ENCODE results near the gene RAD9B.
"Not testable (repeated sequence)": the region's sequence is repeated elsewhere in the genome, so short reads cannot be mapped to it uniquely, and the experiment has no call there.

Gene RAD9B

GRCh38 chr12:110528277-110528839 is 26.2 kb downstream of the RAD9B start:
- DNase-seq: no peak

GRCh38 chr12:110530511-110530910 is 28.4 kb downstream of the RAD9B start:
- DNase-seq: no peak

- DNase-seq: no peak
Observed at GRCh38 chr12:110531741-110532333, 29.7 kb downstream of the RAD9B start.

GRCh38 chr12:110532644-110533043 is 30.5 kb downstream of the RAD9B start:
- DNase-seq: no peak

GRCh38 chr12:110533607-110534006 is 31.5 kb downstream of the RAD9B start:
- DNase-seq: no peak

- DNase-seq: no peak
Observed at GRCh38 chr12:110534811-110535210, 32.7 kb downstream of the RAD9B start.

- DNase-seq: no peak
Observed at GRCh38 chr12:110536834-110537604, 34.9 kb downstream of the RAD9B start.

GRCh38 chr12:110537605-110538409 is 35.7 kb downstream of the RAD9B start:
- no peak for DNase-seq

- no peak for DNase-seq
Observed at GRCh38 chr12:110538869-110539622, 36.9 kb downstream of the RAD9B start.

- DNase-seq: no peak
Observed at GRCh38 chr12:110540048-110540447, 37.9 kb downstream of the RAD9B start.

- DNase-seq: no peak
Observed at GRCh38 chr12:110543252-110543959, 41.3 kb downstream of the RAD9B start.

- DNase-seq: no peak
Observed at GRCh38 chr12:110543965-110544364, 41.8 kb downstream of the RAD9B start.

- DNase-seq: not testable (repeated sequence)
Observed at GRCh38 chr12:110545259-110545658, 43.1 kb downstream of the RAD9B start.

- no peak for DNase-seq
Observed at GRCh38 chr12:110545812-110546211, 43.7 kb downstream of the RAD9B start.

- no peak for DNase-seq
Observed at GRCh38 chr12:110546339-110546738, 44.2 kb downstream of the RAD9B start.

- DNase-seq: no peak
Observed at GRCh38 chr12:110547090-110547489, 45.0 kb downstream of the RAD9B start.

GRCh38 chr12:110548678-110549077 is 46.5 kb downstream of the RAD9B start:
- DNase-seq: no peak

- no peak for DNase-seq
Observed at GRCh38 chr12:110549716-110550115, 47.6 kb downstream of the RAD9B start.

- no peak for DNase-seq
Observed at GRCh38 chr12:110550981-110551380, 48.9 kb downstream of the RAD9B start.
